Stimulated activated CD4-positive, alpha-beta T cell treated with anti-CD3 and anti-CD28 coated beads, Interleukin-12 subunit alpha, Interleukin-12 subunit beta, amount 100 ng/mL, for 48 hours (primary cell): ENCODE data around the gene TSHB.
"Not testable (repeated sequence)": the region's sequence is repeated elsewhere in the genome, so short reads cannot be mapped to it uniquely, and the experiment has no call there.

Experiments used
- DNase-seq, 3 donors: peaks; one replicate each; pipeline ENCODE4 v3.0.0-alpha.2; 2020; ENCODE audit warnings: low read depth in 2 of 3, low spot score in 1 of 3

The TSHB gene

GRCh38 chr1:115029526-115029925 is at the start of gene TSHB:
TSS of gene TSHB (plus strand) at chr1:115029826. CDS start at chr1:115033363, 3,537 bp downstream.
- DNase-seq: no peak

GRCh38 chr1:114982251-114982650 is 47.4 kb upstream of the TSHB start:
- no peak for DNase-seq

- no peak for DNase-seq
These were observed 43.3 kb upstream of the TSHB start for GRCh38 chr1:114986286-114986685.

- no peak for DNase-seq
These were observed 41.5 kb upstream of the TSHB start for GRCh38 chr1:114988095-114988494.

GRCh38 chr1:114997510-114998289 is 31.9 kb upstream of the TSHB start:
- no peak for DNase-seq

GRCh38 chr1:115006191-115006590 is 23.4 kb upstream of the TSHB start:
- no peak for DNase-seq

GRCh38 chr1:115012006-115012405 is 17.6 kb upstream of the TSHB start:
- no peak for DNase-seq

GRCh38 chr1:115012434-115012833 is 17.2 kb upstream of the TSHB start:
- no peak for DNase-seq

GRCh38 chr1:115013792-115014191 is 15.8 kb upstream of the TSHB start:
- DNase-seq: no peak

GRCh38 chr1:115019549-115019948 is 10.1 kb upstream of the TSHB start:
- not testable (repeated sequence) for DNase-seq

- DNase-seq: no peak
These were observed 8.5 kb upstream of the TSHB start for GRCh38 chr1:115021145-115021544.

GRCh38 chr1:115023593-115023992 is 6.0 kb upstream of the TSHB start:
- DNase-seq: no peak

- DNase-seq: no peak
These were observed 2.0 kb downstream of the TSHB start for GRCh38 chr1:115031595-115031994.

- no peak for DNase-seq
These were observed 6.0 kb downstream of the TSHB start for GRCh38 chr1:115035652-115036051.

- DNase-seq: no peak
These were observed 7.3 kb downstream of the TSHB start for GRCh38 chr1:115036814-115037507.

- DNase-seq: no peak
These were observed 10.9 kb downstream of the TSHB start for GRCh38 chr1:115040501-115040900.

- no peak for DNase-seq
These were observed 12.0 kb downstream of the TSHB start for GRCh38 chr1:115041654-115042053.

- no peak for DNase-seq
These were observed 17.1 kb downstream of the TSHB start for GRCh38 chr1:115046751-115047150.

- DNase-seq: no peak
These were observed 22.2 kb downstream of the TSHB start for GRCh38 chr1:115051850-115052249.

GRCh38 chr1:115052454-115053083 is 22.9 kb downstream of the TSHB start:
- DNase-seq: peak; percentile 34 to 50 (median 37)

GRCh38 chr1:115056395-115056798 is 26.8 kb downstream of the TSHB start:
- no peak for DNase-seq

- DNase-seq: no peak
These were observed 28.1 kb downstream of the TSHB start for GRCh38 chr1:115057661-115058254.
